Gastroesophageal sphincter (tissue), 3 donors: Measurements from ENCODE around the gene NSUN3.

Experiments used
- POLR2AphosphoS5 ChIP-seq: sonication (generic); formaldehyde crosslinking; IDR thresholded peaks from one replicate; pipeline ENCODE4 v1.6.1; 2017; ENCODE audit warnings: antibody characterized with exemption
- TF ChIP-seq, protein P1 (sequence below), 4 experiments: fragments of 200-600 bp in 2 of 4; fragments of 450-650 bp in 2 of 4; sonication (generic) in 1 of 4; IDR thresholded peaks; one replicate each; pipeline ENCODE4 v1.5.1; 2017 to 2019; ENCODE audit warnings: antibody characterized with exemption in 4 of 4, mild to moderate bottlenecking in 2 of 4, moderate library complexity in 2 of 4

DNA sequence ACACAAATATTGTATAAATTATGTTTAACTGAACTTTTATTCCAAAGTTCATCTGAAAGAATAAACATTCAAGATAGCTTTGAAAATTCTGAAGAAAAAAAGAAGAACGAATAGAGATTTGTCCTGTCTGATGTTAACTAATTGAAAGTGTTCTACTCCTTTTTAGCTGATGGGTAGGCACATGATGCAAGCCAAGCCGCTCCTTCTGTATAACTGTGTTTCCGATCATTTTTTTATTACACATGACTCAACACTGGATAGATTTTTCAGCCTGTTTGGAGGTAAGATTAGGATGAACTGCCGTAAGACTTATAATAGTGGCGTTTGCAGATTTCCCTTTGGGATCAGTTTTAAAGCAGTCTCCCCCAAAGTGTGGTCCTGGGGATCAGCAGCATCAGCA lies 19.0 kb downstream of the NSUN3 start:
- TF ChIP-seq, protein P1, sequence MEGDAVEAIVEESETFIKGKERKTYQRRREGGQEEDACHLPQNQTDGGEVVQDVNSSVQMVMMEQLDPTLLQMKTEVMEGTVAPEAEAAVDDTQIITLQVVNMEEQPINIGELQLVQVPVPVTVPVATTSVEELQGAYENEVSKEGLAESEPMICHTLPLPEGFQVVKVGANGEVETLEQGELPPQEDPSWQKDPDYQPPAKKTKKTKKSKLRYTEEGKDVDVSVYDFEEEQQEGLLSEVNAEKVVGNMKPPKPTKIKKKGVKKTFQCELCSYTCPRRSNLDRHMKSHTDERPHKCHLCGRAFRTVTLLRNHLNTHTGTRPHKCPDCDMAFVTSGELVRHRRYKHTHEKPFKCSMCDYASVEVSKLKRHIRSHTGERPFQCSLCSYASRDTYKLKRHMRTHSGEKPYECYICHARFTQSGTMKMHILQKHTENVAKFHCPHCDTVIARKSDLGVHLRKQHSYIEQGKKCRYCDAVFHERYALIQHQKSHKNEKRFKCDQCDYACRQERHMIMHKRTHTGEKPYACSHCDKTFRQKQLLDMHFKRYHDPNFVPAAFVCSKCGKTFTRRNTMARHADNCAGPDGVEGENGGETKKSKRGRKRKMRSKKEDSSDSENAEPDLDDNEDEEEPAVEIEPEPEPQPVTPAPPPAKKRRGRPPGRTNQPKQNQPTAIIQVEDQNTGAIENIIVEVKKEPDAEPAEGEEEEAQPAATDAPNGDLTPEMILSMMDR (IDR thresholded peaks at IDR 0.05), result no peak
- no peak for TF ChIP-seq POLR2AphosphoS5
